Stimulated activated CD4-positive, alpha-beta T cell treated with anti-CD3 and anti-CD28 coated beads, TNF-alpha, amount 100 ng/mL, for 1 hour (primary cell): ENCODE measurements around the gene TPX2.
A peak's percentile ranks its signal among the peaks of the same experiment; 100 is the strongest.
"Not testable (repeated sequence)": the region's sequence is repeated elsewhere in the genome, so short reads cannot be mapped to it uniquely, and the experiment has no call there.

Source experiments
- DNase-seq, 3 donors: peaks; one replicate each; pipeline ENCODE4 v3.0.0-alpha.2; 2020; ENCODE audit warnings: low read depth in 3 of 3, low spot score in 1 of 3

Gene TPX2

GRCh38 chr20:31811796-31812728, 73.0 kb downstream of the TPX2 start:
- DNase-seq: no peak

GRCh38 chr20:31813611-31814010, 74.5 kb downstream of the TPX2 start:
- no peak for DNase-seq

GRCh38 chr20:31814142-31814541, 75.1 kb downstream of the TPX2 start:
- DNase-seq: not testable (repeated sequence)

- DNase-seq: no peak
Observed at GRCh38 chr20:31815408-31816188, 76.5 kb downstream of the TPX2 start.

- no peak for DNase-seq
Observed at GRCh38 chr20:31816221-31816620, 77.1 kb downstream of the TPX2 start.

- DNase-seq: no peak
Observed at GRCh38 chr20:31817461-31817860, 78.4 kb downstream of the TPX2 start.

GRCh38 chr20:31818376-31818908, 79.4 kb downstream of the TPX2 start:
- DNase-seq: no peak

GRCh38 chr20:31819083-31819784, 80.1 kb downstream of the TPX2 start, which contains the start of gene MYLK2:
MYLK2 (plus strand) TSS chr20:31819356; CDS start chr20:31819581, 225 bp downstream.
- DNase-seq: no peak

- DNase-seq: no peak
Observed at GRCh38 chr20:31820228-31820627, 81.1 kb downstream of the TPX2 start.

GRCh38 chr20:31821427-31821826, 82.3 kb downstream of the TPX2 start:
- no peak for DNase-seq

- DNase-seq: peak; percentile 12 to 76 (median 55)
Observed at GRCh38 chr20:31822421-31823330, 83.6 kb downstream of the TPX2 start.

GRCh38 chr20:31823360-31824124, 84.5 kb downstream of the TPX2 start:
- no peak for DNase-seq

- no peak for DNase-seq
Observed at GRCh38 chr20:31824125-31824485, 85.0 kb downstream of the TPX2 start.

- no peak for DNase-seq
Observed at GRCh38 chr20:31824554-31825313, 85.6 kb downstream of the TPX2 start.

GRCh38 chr20:31826074-31826473, 87.0 kb downstream of the TPX2 start:
- no peak for DNase-seq

GRCh38 chr20:31827059-31827458, 88.0 kb downstream of the TPX2 start:
- no peak for DNase-seq

GRCh38 chr20:31828016-31828415, 88.9 kb downstream of the TPX2 start:
- DNase-seq: not testable (repeated sequence)

- DNase-seq: no peak
Observed at GRCh38 chr20:31829731-31830130, 90.6 kb downstream of the TPX2 start.
